MM.1S (cell line): ENCODE results near the gene CHRNA4.

Source experiments
- DNase-seq: peaks from one replicate; pipeline ENCODE4 v3.0.0-alpha.2; 2015
- H2AFZ ChIP-seq: fragments of 300-600 bp; sonication (generic); 2 replicates; pipeline ENCODE4 v1.6.0; 2016; ENCODE audit warnings: antibody characterized with exemption, low read length
- H3F3A ChIP-seq: fragments of 300-600 bp; sonication (generic); 2 replicates; pipeline ENCODE4 v1.6.1; 2016; ENCODE audit warnings: mild to moderate bottlenecking, antibody characterized with exemption, low read length, moderate library complexity, mixed read lengths; ENCODE audit not compliant: insufficient read depth
- H3K27ac ChIP-seq: fragments of 300-600 bp; sonication (generic); 2 replicates; pipeline ENCODE4 v1.5.1; 2016; ENCODE audit warnings: mild to moderate bottlenecking, low read length
- H3K27me3 ChIP-seq: fragments of 300-600 bp; sonication (generic); replicated peaks from 2 replicates; pipeline ENCODE4 v1.6.0; 2016; ENCODE audit warnings: low read length; ENCODE audit not compliant: insufficient read depth
- H3K36me3 ChIP-seq: fragments of 300-600 bp; sonication (generic); replicated peaks from 2 replicates; pipeline ENCODE4 v1.6.1; 2016; ENCODE audit warnings: mild to moderate bottlenecking, low read length, mixed read lengths; ENCODE audit not compliant: insufficient read depth
- H3K4me1 ChIP-seq: fragments of 300-600 bp; sonication (generic); 2 replicates; pipeline ENCODE4 v1.6.1; 2016; ENCODE audit warnings: low read length, mixed read lengths
- H3K4me2 ChIP-seq: fragments of 300-600 bp; sonication (generic); 2 replicates; pipeline ENCODE4 v1.6.0; 2016; ENCODE audit warnings: low read depth, low read length
- H3K4me3 ChIP-seq: fragments of 300-600 bp; sonication (generic); 2 replicates; pipeline ENCODE4 v1.5.1; 2016; ENCODE audit warnings: low read length, mixed read lengths
- H3K79me2 ChIP-seq: fragments of 300-600 bp; sonication (generic); 2 replicates; pipeline ENCODE4 v1.6.1; 2016; ENCODE audit warnings: mixed run types, low read length, mixed read lengths
- H3K9ac ChIP-seq: fragments of 300-600 bp; sonication (generic); 2 replicates; pipeline ENCODE4 v1.6.1; 2016; ENCODE audit warnings: low read length, mixed read lengths
- H3K9me2 ChIP-seq: fragments of 300-600 bp; sonication (generic); replicated peaks from 2 replicates; pipeline ENCODE4 v1.6.1; 2016; ENCODE audit warnings: mild to moderate bottlenecking, low read length, mixed read lengths; ENCODE audit not compliant: insufficient read depth
- H3K9me3 ChIP-seq: fragments of 300-600 bp; sonication (generic); replicated peaks from 2 replicates; pipeline ENCODE4 v1.6.1; 2016; ENCODE audit warnings: mild to moderate bottlenecking, low read length, mixed read lengths; ENCODE audit not compliant: insufficient read depth
- H4K20me1 ChIP-seq: fragments of 300-600 bp; sonication (generic); 2 replicates; pipeline ENCODE4 v1.6.1; 2016; ENCODE audit warnings: mild to moderate bottlenecking, low read length, moderate library complexity, mixed read lengths; ENCODE audit not compliant: insufficient read depth
- EZH2 ChIP-seq: fragments of 300-600 bp; sonication (generic); optimal IDR thresholded peaks from 2 replicates; pipeline ENCODE3; 2017; ENCODE audit warnings: low read depth, mild to moderate bottlenecking, antibody characterized with exemption, low read length, mixed read lengths
- EZH2phosphoT487 ChIP-seq: fragments of 300-600 bp; sonication (generic); IDR thresholded peaks from 2 replicates; pipeline ENCODE4 v1.6.1; 2018; ENCODE audit warnings: antibody characterized with exemption, low read length
- TF ChIP-seq, protein P1 (sequence below): fragments of 300-600 bp; sonication (generic); IDR thresholded peaks from 2 replicates; pipeline ENCODE4 v1.5.1; 2016; ENCODE audit warnings: antibody characterized with exemption, low read length, mixed read lengths

The CHRNA4 gene

GRCh38 chr20:63330084-63330760, 30.9 kb downstream of the CHRNA4 start:
- Histone ChIP-seq H3K79me2 (no peaks in the 10 kb centered on the region), H4K20me1 (no peaks in the 10 kb centered on the region), H3K27me3 (peaks cover 65% of the 10 kb centered on the region), H3K4me2 (no peak overlapping the region), H3K9me2 (no peaks in the 10 kb centered on the region), H3K9me3 (no peaks in the 10 kb centered on the region), H2AFZ (no peak overlapping the region), H3K27ac (no peak overlapping the region), H3K4me3 (no peak overlapping the region), H3K9ac (no peak overlapping the region), H3F3A (no peaks in the 10 kb centered on the region), H3K4me1 (no peaks in the 10 kb centered on the region), H3K36me3 (no peaks in the 10 kb centered on the region)
- TF ChIP-seq, protein P1, sequence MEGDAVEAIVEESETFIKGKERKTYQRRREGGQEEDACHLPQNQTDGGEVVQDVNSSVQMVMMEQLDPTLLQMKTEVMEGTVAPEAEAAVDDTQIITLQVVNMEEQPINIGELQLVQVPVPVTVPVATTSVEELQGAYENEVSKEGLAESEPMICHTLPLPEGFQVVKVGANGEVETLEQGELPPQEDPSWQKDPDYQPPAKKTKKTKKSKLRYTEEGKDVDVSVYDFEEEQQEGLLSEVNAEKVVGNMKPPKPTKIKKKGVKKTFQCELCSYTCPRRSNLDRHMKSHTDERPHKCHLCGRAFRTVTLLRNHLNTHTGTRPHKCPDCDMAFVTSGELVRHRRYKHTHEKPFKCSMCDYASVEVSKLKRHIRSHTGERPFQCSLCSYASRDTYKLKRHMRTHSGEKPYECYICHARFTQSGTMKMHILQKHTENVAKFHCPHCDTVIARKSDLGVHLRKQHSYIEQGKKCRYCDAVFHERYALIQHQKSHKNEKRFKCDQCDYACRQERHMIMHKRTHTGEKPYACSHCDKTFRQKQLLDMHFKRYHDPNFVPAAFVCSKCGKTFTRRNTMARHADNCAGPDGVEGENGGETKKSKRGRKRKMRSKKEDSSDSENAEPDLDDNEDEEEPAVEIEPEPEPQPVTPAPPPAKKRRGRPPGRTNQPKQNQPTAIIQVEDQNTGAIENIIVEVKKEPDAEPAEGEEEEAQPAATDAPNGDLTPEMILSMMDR, result no peak
- TF ChIP-seq EZH2 (no peak), EZH2phosphoT487 (no peak)
- no peak for DNase-seq

DNA sequence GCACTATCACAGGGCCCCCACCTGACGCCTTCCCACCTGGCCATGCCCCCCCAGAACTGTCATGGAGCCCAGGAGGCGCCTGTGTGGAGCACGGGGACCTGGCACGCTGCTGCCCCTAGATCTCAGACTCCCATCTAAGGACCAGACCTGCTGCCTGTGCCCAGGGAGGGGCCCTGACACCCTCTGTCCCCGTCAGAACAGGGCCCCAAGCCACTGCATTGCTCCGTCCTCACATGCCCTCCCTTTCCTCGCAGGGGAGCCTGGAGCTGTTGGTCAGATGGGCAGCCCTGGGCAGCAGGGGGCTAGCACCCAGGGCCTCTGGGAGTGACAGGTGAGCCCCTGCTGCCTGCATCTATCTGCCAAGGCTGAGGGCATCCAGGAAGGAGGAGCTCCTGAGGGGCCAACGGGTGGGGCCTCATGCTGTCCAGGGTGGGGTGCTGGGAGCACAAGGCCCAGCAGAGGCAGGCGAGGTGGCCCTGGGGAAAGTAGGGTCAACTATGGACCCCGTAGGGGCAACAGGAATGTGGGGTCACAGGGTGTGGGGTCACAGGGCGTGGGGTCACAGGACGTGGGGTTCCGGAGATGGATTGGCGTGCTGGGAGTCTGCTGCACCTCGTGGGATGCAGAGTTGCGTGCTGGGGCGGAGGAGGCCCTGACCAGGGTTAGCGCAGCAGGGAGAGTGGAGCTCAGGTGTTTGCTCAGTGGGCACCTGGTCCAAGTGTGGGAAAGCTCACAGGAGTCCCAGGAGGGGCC, 31.6 kb downstream of the CHRNA4 start:
- Histone ChIP-seq H3K36me3 (no peaks in the 10 kb centered on the region), H3K4me3 (no peak overlapping the region), H2AFZ (no peak overlapping the region), H3K79me2 (no peaks in the 10 kb centered on the region), H4K20me1 (no peaks in the 10 kb centered on the region), H3F3A (no peaks in the 10 kb centered on the region), H3K9ac (no peak overlapping the region), H3K9me3 (no peaks in the 10 kb centered on the region), H3K27me3 (peaks cover 65% of the 10 kb centered on the region), H3K4me1 (no peaks in the 10 kb centered on the region), H3K27ac (no peak overlapping the region), H3K9me2 (no peaks in the 10 kb centered on the region), H3K4me2 (no peak overlapping the region)
- TF ChIP-seq, protein P1, result no peak
- TF ChIP-seq EZH2 (no peak), EZH2phosphoT487 (no peak)
- DNase-seq, result no peak

GRCh38 chr20:63328718-63329275, 32.4 kb downstream of the CHRNA4 start:
- Histone ChIP-seq H3K9me3 (no peaks in the 10 kb centered on the region), H3K36me3 (no peaks in the 10 kb centered on the region), H3K27ac (no peak overlapping the region), H3K9ac (no peak overlapping the region), H3F3A (no peaks in the 10 kb centered on the region), H4K20me1 (no peaks in the 10 kb centered on the region), H3K4me1 (no peaks in the 10 kb centered on the region), H3K27me3 (peaks cover 65% of the 10 kb centered on the region), H2AFZ (no peak overlapping the region), H3K4me2 (no peak overlapping the region), H3K9me2 (no peaks in the 10 kb centered on the region), H3K4me3 (no peak overlapping the region), H3K79me2 (no peaks in the 10 kb centered on the region)
- TF ChIP-seq, protein P1, result no peak
- TF ChIP-seq EZH2phosphoT487, result no peak
- TF ChIP-seq EZH2, result no peak
- no peak for DNase-seq
